ENCODE measurements around the gene LRMDA. TPM values are rescaled to one million over a fixed set of nuclear protein-coding genes. Genes with fewer than 3 reads are reported as not detected.

LRMDA gene
- total and polyA plus RNA-seq, 10 of the 15 experiments (the other 5 are each of a cell fraction or from before 2014, with no cell fraction given): 0.07 to 0.54 (median 0.29) TPM; not detected in 4

- no peak for FAIRE-seq
These were observed 176.2 kb downstream of the LRMDA start for GRCh38 chr10:75607576-75607975.

More at GRCh38 chr10:75607576-75607975, 176.2 kb downstream of the LRMDA start:
- ChIA-PET POLR2A (interaction anchor here (0.6 kb wide), 1 partner anchor 1420 kb away, joined by 6 read pairs; no protein-coding TSS in a partner anchor), SMC1A (ENCODE audit: uncharacterized antibody, unreplicated experiment) (interaction anchor here (0.6 to 5.4 kb wide), 5 partner anchors 61 to 178 kb away, joined by 3 to 30 read pairs (median 8); no protein-coding TSS in a partner anchor), CTCF (interaction anchor here (1.3 to 1.6 kb wide), 2 partner anchors 44 to 206 kb away, joined by 4 to 5 read pairs; partner anchors contain the start of gene ZNF503), RAD21 (ENCODE audit: unreplicated experiment) (interaction anchor here (0.7 to 1.1 kb wide), 5 partner anchors 63 to 206 kb away, joined by 3 to 5 read pairs (median 3); partner anchors contain the start of gene ZNF503)
- Histone ChIP-seq H3K9me3 (replicated peaks; ENCODE audit: control insufficient read depth, insufficient read depth, low read length) (no peaks in the 10 kb centered on the region; the same call in 2 of the 3 replicates), H4K20me1 (ENCODE audit: control insufficient read depth, insufficient read depth) (no peaks in the 10 kb centered on the region), H2AFZ (ENCODE audit: control insufficient read depth, low read depth, low read length) (no peak overlapping the region), H3K79me2 (ENCODE audit: control insufficient read depth, insufficient read depth, low read length) (no peaks in the 10 kb centered on the region), H3K4me2 (ENCODE audit: control insufficient read depth, insufficient read depth) (no peak overlapping the region), H3K27me3 (replicated peaks in 1 of 2; ENCODE audit: control insufficient read depth in 2 of 2, insufficient read depth in 2 of 2, low read length in 1 of 2) (no peaks in the 10 kb centered on the region), H3K36me3 (ENCODE audit: control insufficient read depth in 2 of 2, insufficient read depth in 2 of 2, low read length in 1 of 2) (no peaks in the 10 kb centered on the region), H3K27ac (ENCODE audit: control insufficient read depth, insufficient read depth) (no peak overlapping the region), H3K9ac (ENCODE audit: control insufficient read depth, insufficient read depth, low read length) (no peak overlapping the region), H3K4me3 (no peak overlapping the region), H3K4me1 (ENCODE audit: control insufficient read depth, insufficient read depth, low read length) (peaks cover 9% of the 10 kb centered on the region)
- BruUV-seq (replicated peaks): no TSS peak
- TF ChIP-seq CEBPB (IDR thresholded peaks at IDR 0.05; ENCODE audit: borderline replicate concordance in 1 of 2, low read depth in 2 of 2, low read length in 2 of 2) (no peak), PRDM15 (CRISPR knock-in tag; IDR thresholded peaks at IDR 0.05) (no peak), JUND (IDR thresholded peaks at IDR 0.05; ENCODE audit: low read depth, low read length) (no peak), TCF7 (IDR thresholded peaks at IDR 0.05; ENCODE audit: borderline replicate concordance) (no peak), RUNX3 (IDR thresholded peaks at IDR 0.05; ENCODE audit: low read length) (no peak), ZSCAN29 (IDR thresholded peaks at IDR 0.05) (no peak)
- ATAC-seq (no peak), DNase-seq (ENCODE audit: low read depth, low spot score) (no peak)
- intact Hi-C loops (cut with micrococcal nuclease; ENCODE audit: unreplicated experiment) (no loop called here), in situ Hi-C loops (cut with MboI) (no loop called here)

Measured in GM12878 (cell line).